ENCODE data around the gene TSPAN19. TPM values are rescaled to one million over a fixed set of nuclear protein-coding genes. Genes with fewer than 3 reads are reported as not detected.

The TSPAN19 gene
- polyA plus RNA-seq, 1 donor (not counting 4 experiments of a cell fraction or from before 2014, with no cell fraction given), result 0.05 TPM

GRCh38 chr12:85002778-85003296 is 33.2 kb downstream of the TSPAN19 start:
- Histone ChIP-seq H2AFZ (ENCODE audit: control insufficient read depth, low read length) (no peak overlapping the region), H3K4me3 (ENCODE audit: control insufficient read depth in 2 of 3, extremely low read depth in 1 of 3, insufficient read depth in 2 of 3, low read depth in 1 of 3, low read length in 3 of 3) (no peak overlapping the region), H3K9ac (ENCODE audit: control insufficient read depth, extremely low read depth, insufficient read depth, low read length) (no peak overlapping the region), H3K9me1 (ENCODE audit: control insufficient read depth, extremely low read depth, insufficient read depth, low read length) (no peaks in the 10 kb centered on the region), H4K20me1 (ENCODE audit: control insufficient read depth, extremely low read depth, insufficient read depth, low read length) (no peaks in the 10 kb centered on the region), H3K27me3 (ENCODE audit: control insufficient read depth, extremely low read depth, insufficient read depth, low read length) (no peaks in the 10 kb centered on the region), H3K4me1 (ENCODE audit: control insufficient read depth, extremely low read depth, insufficient read depth, low read length) (no peaks in the 10 kb centered on the region), H3K9me3 (ENCODE audit: control insufficient read depth, low read depth, low read length) (no peaks in the 10 kb centered on the region), H3K36me3 (ENCODE audit: control insufficient read depth in 2 of 2, extremely low read depth in 1 of 2, insufficient read depth in 2 of 2, low read length in 2 of 2) (no peaks in the 10 kb centered on the region), H3K27ac (ENCODE audit: control insufficient read depth, insufficient read depth, low read length) (no peak overlapping the region), H3K4me2 (ENCODE audit: control insufficient read depth, extremely low read depth, insufficient read depth, low read depth, low read length) (no peak overlapping the region), H3K79me2 (ENCODE audit: control insufficient read depth, insufficient read depth, low read length) (no peaks in the 10 kb centered on the region)
- TF ChIP-seq EZH2 (IDR thresholded peaks at IDR 0.05; ENCODE audit: low read length) (no peak), CTCF (optimal IDR thresholded peaks at IDR 0.05 in 1 of 3, IDR thresholded peaks at IDR 0.05 in 1 of 3, conservative IDR thresholded peaks at IDR 0.05 in 1 of 3; ENCODE audit: extremely low read depth in 1 of 3, insufficient read depth in 2 of 3, low read length in 3 of 3) (no peak)
- FAIRE-seq (no peak), DNase-seq (ENCODE audit: low read depth, low spot score) (no peak)
- dilution Hi-C loops (cut with MboI; ENCODE audit: extremely low pct_ligation_motif_present, low sequenced_read_pairs), result no loop called here

- Histone ChIP-seq H3K36me3 (ENCODE audit: control insufficient read depth in 2 of 2, extremely low read depth in 1 of 2, insufficient read depth in 2 of 2, low read length in 2 of 2) (no peaks in the 10 kb centered on the region), H3K27me3 (ENCODE audit: control insufficient read depth, extremely low read depth, insufficient read depth, low read length) (no peaks in the 10 kb centered on the region), H3K79me2 (ENCODE audit: control insufficient read depth, insufficient read depth, low read length) (no peaks in the 10 kb centered on the region), H4K20me1 (ENCODE audit: control insufficient read depth, extremely low read depth, insufficient read depth, low read length) (no peaks in the 10 kb centered on the region), H3K27ac (ENCODE audit: control insufficient read depth, insufficient read depth, low read length) (no peak overlapping the region), H3K4me1 (ENCODE audit: control insufficient read depth, extremely low read depth, insufficient read depth, low read length) (no peaks in the 10 kb centered on the region), H3K4me2 (ENCODE audit: control insufficient read depth, extremely low read depth, insufficient read depth, low read depth, low read length) (no peak overlapping the region), H3K9me3 (ENCODE audit: control insufficient read depth, low read depth, low read length) (no peaks in the 10 kb centered on the region), H2AFZ (ENCODE audit: control insufficient read depth, low read length) (no peak overlapping the region), H3K9ac (ENCODE audit: control insufficient read depth, extremely low read depth, insufficient read depth, low read length) (no peak overlapping the region), H3K4me3 (ENCODE audit: control insufficient read depth in 2 of 3, extremely low read depth in 1 of 3, insufficient read depth in 2 of 3, low read depth in 1 of 3, low read length in 3 of 3) (no peak overlapping the region), H3K9me1 (ENCODE audit: control insufficient read depth, extremely low read depth, insufficient read depth, low read length) (no peaks in the 10 kb centered on the region)
- TF ChIP-seq CTCF (optimal IDR thresholded peaks at IDR 0.05 in 1 of 3, IDR thresholded peaks at IDR 0.05 in 1 of 3, conservative IDR thresholded peaks at IDR 0.05 in 1 of 3; ENCODE audit: extremely low read depth in 1 of 3, insufficient read depth in 2 of 3, low read length in 3 of 3), result no peak
- no peak for TF ChIP-seq EZH2 (IDR thresholded peaks at IDR 0.05; ENCODE audit: low read length)
- DNase-seq (ENCODE audit: low read depth, low spot score), result no peak
- FAIRE-seq, result no peak
- dilution Hi-C loops (cut with MboI; ENCODE audit: extremely low pct_ligation_motif_present, low sequenced_read_pairs), result no loop called here
Observed at GRCh38 chr12:85000729-85001128, 35.3 kb downstream of the TSPAN19 start.

All from keratinocyte (primary cell).